GM12874 (cell line): ENCODE data around the gene NEK9.

Experiments used
- CTCF ChIP-seq: IDR thresholded peaks from 2 replicates; pipeline ENCODE4 v1.5.1; 2011; ENCODE audit warnings: low read depth, mild to moderate bottlenecking, control low read depth, low read length, moderate library complexity; ENCODE audit not compliant: insufficient read depth

The NEK9 gene

GRCh38 chr14:75044322-75044721, 82.5 kb downstream of the NEK9 start:
- TF ChIP-seq CTCF = no peak

GRCh38 chr14:75042035-75042434, 84.8 kb downstream of the NEK9 start:
- TF ChIP-seq CTCF = no peak

DNA sequence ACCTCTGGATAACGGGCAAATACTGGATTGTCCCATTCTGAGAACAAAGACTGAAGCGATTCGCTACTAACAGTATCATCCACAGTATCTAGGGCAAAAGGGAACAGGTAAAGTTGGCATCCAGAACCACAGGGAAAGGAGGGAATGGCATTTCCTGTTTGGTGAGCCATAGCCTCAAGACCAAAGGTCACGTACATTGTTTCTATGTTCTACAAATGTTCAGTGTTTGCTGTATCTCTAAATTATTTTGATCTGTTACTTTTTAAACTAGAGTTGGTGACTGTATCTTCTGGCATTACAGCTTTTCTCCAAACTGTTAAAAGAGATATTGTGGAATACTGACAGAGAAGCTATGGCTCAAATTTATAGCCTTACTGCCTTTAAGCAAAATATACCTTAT, 85.2 kb downstream of the NEK9 start:
- TF ChIP-seq CTCF = no peak

- TF ChIP-seq CTCF = no peak
Measured at GRCh38 chr14:75040959-75041358, 85.9 kb downstream of the NEK9 start.

- TF ChIP-seq CTCF = no peak
Measured at GRCh38 chr14:75040507-75040906, 86.3 kb downstream of the NEK9 start.

DNA sequence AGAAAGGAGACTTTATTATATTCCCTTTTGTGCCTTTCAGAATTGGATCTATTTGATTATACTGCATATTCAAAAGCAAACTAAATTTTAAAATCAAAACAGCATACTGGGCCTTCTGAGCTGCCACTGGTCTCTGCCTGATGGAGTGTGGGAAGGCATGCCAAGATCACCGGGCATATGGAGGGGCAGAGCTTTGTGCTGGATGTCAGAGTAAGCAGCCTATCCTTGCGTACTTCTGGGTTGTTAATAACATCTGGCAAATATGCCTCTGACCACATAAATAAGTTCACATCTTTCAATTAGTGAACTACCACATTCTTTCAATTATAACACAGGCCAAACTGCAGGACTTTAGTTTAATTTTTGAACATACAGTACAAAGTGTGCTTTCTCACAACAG, 93.9 kb downstream of the NEK9 start:
- TF ChIP-seq CTCF = no peak

DNA sequence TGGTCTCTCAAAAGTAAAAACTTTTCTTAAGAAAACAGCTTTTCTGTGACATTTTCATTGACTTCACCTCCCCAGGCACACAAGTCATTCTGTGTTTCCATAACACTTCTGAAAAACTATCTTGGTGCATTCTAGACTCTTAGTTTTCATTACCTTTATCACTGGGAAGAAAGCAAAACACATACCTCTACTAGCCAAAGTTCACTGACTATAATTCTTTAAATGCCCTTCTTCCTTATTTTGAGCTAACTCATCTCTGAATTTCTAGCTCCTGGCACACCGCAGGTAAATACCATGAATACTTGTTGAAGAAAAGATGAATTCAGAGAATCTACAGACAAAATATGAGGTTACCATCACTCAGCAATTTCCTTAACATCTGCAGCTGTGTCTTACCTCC, 96.7 kb downstream of the NEK9 start:
- no peak for TF ChIP-seq CTCF
